ENCODE data around the gene POGLUT2.

Gene POGLUT2

GRCh38 chr13:102774591-102775520 is 23.9 kb downstream of the POGLUT2 start:
- no peak for TF ChIP-seq POLR2A (IDR thresholded peaks at IDR 0.05; ENCODE audit: low read depth, low read length)
- TF ChIP-seq POLR2AphosphoS5 (IDR thresholded peaks at IDR 0.05; ENCODE audit: low read depth, low read length) = no peak
- no peak for TF ChIP-seq TAF1 (IDR thresholded peaks at IDR 0.05; ENCODE audit: borderline replicate concordance, low read depth, low read length)
- DNase-seq (ENCODE audit: insufficient read length) = no peak
- no peak for FAIRE-seq

GRCh38 chr13:102774214-102774568 is 24.6 kb downstream of the POGLUT2 start:
- DNase-seq (ENCODE audit: insufficient read length) (no peak), FAIRE-seq (peak; percentile 21)
- no peak for TF ChIP-seq POLR2AphosphoS5 (IDR thresholded peaks at IDR 0.05; ENCODE audit: low read depth, low read length)
- TF ChIP-seq TAF1 (IDR thresholded peaks at IDR 0.05; ENCODE audit: borderline replicate concordance, low read depth, low read length) = no peak
- TF ChIP-seq POLR2A (IDR thresholded peaks at IDR 0.05; ENCODE audit: low read depth, low read length) = no peak

- DNase-seq (ENCODE audit: insufficient read length) (peak; percentile 79), FAIRE-seq (peak; percentile 100)
- TF ChIP-seq POLR2AphosphoS5 (IDR thresholded peaks at IDR 0.05; ENCODE audit: low read depth, low read length) (peak; percentile 97), POLR2A (IDR thresholded peaks at IDR 0.05; ENCODE audit: low read depth, low read length) (peak; percentile 98), TAF1 (IDR thresholded peaks at IDR 0.05; ENCODE audit: borderline replicate concordance, low read depth, low read length) (peak; percentile 75; the same call in 1 of the 2 replicates)
These were observed 25.1 kb downstream of the POGLUT2 start, which contains the start of gene TEX30 for GRCh38 chr13:102773441-102774213. TSS of gene TEX30 (minus strand) at chr13:102773786. CDS start at chr13:102770026, 3,760 bp downstream.

GRCh38 chr13:102772042-102772425 is 26.7 kb downstream of the POGLUT2 start:
- no peak for TF ChIP-seq POLR2AphosphoS5 (IDR thresholded peaks at IDR 0.05; ENCODE audit: low read depth, low read length)
- no peak for TF ChIP-seq POLR2A (IDR thresholded peaks at IDR 0.05; ENCODE audit: low read depth, low read length)
- no peak for TF ChIP-seq TAF1 (IDR thresholded peaks at IDR 0.05; ENCODE audit: borderline replicate concordance, low read depth, low read length)
- no peak for DNase-seq (ENCODE audit: insufficient read length)
- no peak for FAIRE-seq

- FAIRE-seq (peak; percentile 30), DNase-seq (ENCODE audit: insufficient read length) (no peak)
- TF ChIP-seq POLR2AphosphoS5 (IDR thresholded peaks at IDR 0.05; ENCODE audit: low read depth, low read length) = no peak
- no peak for TF ChIP-seq TAF1 (IDR thresholded peaks at IDR 0.05; ENCODE audit: borderline replicate concordance, low read depth, low read length)
- no peak for TF ChIP-seq POLR2A (IDR thresholded peaks at IDR 0.05; ENCODE audit: low read depth, low read length)
These were observed 27.3 kb downstream of the POGLUT2 start for GRCh38 chr13:102771298-102772041.

- FAIRE-seq (peak; percentile 36), DNase-seq (ENCODE audit: insufficient read length) (no peak)
- TF ChIP-seq TAF1 (IDR thresholded peaks at IDR 0.05; ENCODE audit: borderline replicate concordance, low read depth, low read length) = no peak
- no peak for TF ChIP-seq POLR2AphosphoS5 (IDR thresholded peaks at IDR 0.05; ENCODE audit: low read depth, low read length)
- TF ChIP-seq POLR2A (IDR thresholded peaks at IDR 0.05; ENCODE audit: low read depth, low read length) = no peak
These were observed 28.3 kb downstream of the POGLUT2 start for GRCh38 chr13:102770435-102770834.

GRCh38 chr13:102769679-102770078 is 29.1 kb downstream of the POGLUT2 start:
- DNase-seq (ENCODE audit: insufficient read length) (no peak), FAIRE-seq (no peak)
- TF ChIP-seq TAF1 (IDR thresholded peaks at IDR 0.05; ENCODE audit: borderline replicate concordance, low read depth, low read length) (no peak), POLR2AphosphoS5 (IDR thresholded peaks at IDR 0.05; ENCODE audit: low read depth, low read length) (no peak), POLR2A (IDR thresholded peaks at IDR 0.05; ENCODE audit: low read depth, low read length) (no peak)

- TF ChIP-seq POLR2A (IDR thresholded peaks at IDR 0.05; ENCODE audit: low read depth, low read length) (no peak), POLR2AphosphoS5 (IDR thresholded peaks at IDR 0.05; ENCODE audit: low read depth, low read length) (no peak), TAF1 (IDR thresholded peaks at IDR 0.05; ENCODE audit: borderline replicate concordance, low read depth, low read length) (no peak)
- DNase-seq (ENCODE audit: insufficient read length) (no peak), FAIRE-seq (no peak)
These were observed 29.9 kb downstream of the POGLUT2 start for GRCh38 chr13:102768909-102769308.

- TF ChIP-seq POLR2AphosphoS5 (IDR thresholded peaks at IDR 0.05; ENCODE audit: low read depth, low read length) (no peak), POLR2A (IDR thresholded peaks at IDR 0.05; ENCODE audit: low read depth, low read length) (no peak), TAF1 (IDR thresholded peaks at IDR 0.05; ENCODE audit: borderline replicate concordance, low read depth, low read length) (no peak)
- DNase-seq (ENCODE audit: insufficient read length) (no peak), FAIRE-seq (no peak)
These were observed 35.0 kb downstream of the POGLUT2 start for GRCh38 chr13:102763741-102764140.

GRCh38 chr13:102761071-102761470 is 37.7 kb downstream of the POGLUT2 start:
- FAIRE-seq = no peak
- TF ChIP-seq POLR2AphosphoS5 (IDR thresholded peaks at IDR 0.05; ENCODE audit: low read depth, low read length) (no peak), POLR2A (IDR thresholded peaks at IDR 0.05; ENCODE audit: low read depth, low read length) (no peak), TAF1 (IDR thresholded peaks at IDR 0.05; ENCODE audit: borderline replicate concordance, low read depth, low read length) (no peak)
- no peak for DNase-seq (ENCODE audit: insufficient read length)

GRCh38 chr13:102758842-102759241 is 39.9 kb downstream of the POGLUT2 start:
- FAIRE-seq = no peak
- TF ChIP-seq POLR2A (IDR thresholded peaks at IDR 0.05; ENCODE audit: low read depth, low read length) = no peak
- TF ChIP-seq POLR2AphosphoS5 (IDR thresholded peaks at IDR 0.05; ENCODE audit: low read depth, low read length) = no peak
- no peak for TF ChIP-seq TAF1 (IDR thresholded peaks at IDR 0.05; ENCODE audit: borderline replicate concordance, low read depth, low read length)

More at GRCh38 chr13:102758842-102759241, 39.9 kb downstream of the POGLUT2 start:
- DNase-seq (ENCODE audit: insufficient read length) = no peak

Data from GM12892 (cell line).